NCI-H748 treated with DMSO at 0.1 percent for 48 hours (cell line): ENCODE results near the gene RAPGEF4.
A peak's percentile ranks its signal among the peaks of the same experiment; 100 is the strongest.

ENCODE experiments used
- DNase-seq: peaks from one replicate; lab custom pipeline; 2025; lab: John Stamatoyannopoulos, UW

Gene RAPGEF4

GRCh38 chr2:172997031-172997430, 261.4 kb downstream of the RAPGEF4 start:
- DNase-seq, result no peak

- DNase-seq, result no peak
Measured at GRCh38 chr2:172998547-172999272, 263.1 kb downstream of the RAPGEF4 start.

GRCh38 chr2:172999641-173000386, 264.2 kb downstream of the RAPGEF4 start:
- no peak for DNase-seq

- no peak for DNase-seq
Measured at GRCh38 chr2:173001664-173002604, 266.3 kb downstream of the RAPGEF4 start.

- no peak for DNase-seq
Measured at GRCh38 chr2:173002751-173003541, 267.3 kb downstream of the RAPGEF4 start.

GRCh38 chr2:173008786-173009185, 273.1 kb downstream of the RAPGEF4 start:
- DNase-seq, result no peak

GRCh38 chr2:173010233-173010632, 274.6 kb downstream of the RAPGEF4 start:
- DNase-seq, result no peak

GRCh38 chr2:173016451-173016850, 280.8 kb downstream of the RAPGEF4 start:
- no peak for DNase-seq

- DNase-seq, result no peak
Measured at GRCh38 chr2:173017646-173018420, 282.2 kb downstream of the RAPGEF4 start.

GRCh38 chr2:173019755-173020154, 284.1 kb downstream of the RAPGEF4 start:
- DNase-seq, result no peak

GRCh38 chr2:173021939-173022371, 286.3 kb downstream of the RAPGEF4 start:
- no peak for DNase-seq

- DNase-seq, result no peak
Measured at GRCh38 chr2:173023718-173024117, 288.1 kb downstream of the RAPGEF4 start.

GRCh38 chr2:173026479-173026878, 290.8 kb downstream of the RAPGEF4 start:
- DNase-seq, result no peak

- DNase-seq, result peak; percentile 76
Measured at GRCh38 chr2:173027181-173028128, 291.8 kb downstream of the RAPGEF4 start.

- no peak for DNase-seq
Measured at GRCh38 chr2:173028141-173028540, 292.5 kb downstream of the RAPGEF4 start.

- no peak for DNase-seq
Measured at GRCh38 chr2:173028671-173029070, 293.0 kb downstream of the RAPGEF4 start.

- DNase-seq, result no peak
Measured at GRCh38 chr2:173030561-173031490, 295.2 kb downstream of the RAPGEF4 start.

GRCh38 chr2:173032032-173032431, 296.4 kb downstream of the RAPGEF4 start:
- no peak for DNase-seq
